ENCODE data around the gene HIF3A. TPM values are rescaled to one million over a fixed set of nuclear protein-coding genes. Genes with fewer than 3 reads are reported as not detected.
"Not testable (repeated sequence)": the region's sequence is repeated elsewhere in the genome, so short reads cannot be mapped to it uniquely, and the experiment has no call there.

The HIF3A gene
- total RNA-seq, 1 donor from 2014 or later: 55.0 TPM

DNA sequence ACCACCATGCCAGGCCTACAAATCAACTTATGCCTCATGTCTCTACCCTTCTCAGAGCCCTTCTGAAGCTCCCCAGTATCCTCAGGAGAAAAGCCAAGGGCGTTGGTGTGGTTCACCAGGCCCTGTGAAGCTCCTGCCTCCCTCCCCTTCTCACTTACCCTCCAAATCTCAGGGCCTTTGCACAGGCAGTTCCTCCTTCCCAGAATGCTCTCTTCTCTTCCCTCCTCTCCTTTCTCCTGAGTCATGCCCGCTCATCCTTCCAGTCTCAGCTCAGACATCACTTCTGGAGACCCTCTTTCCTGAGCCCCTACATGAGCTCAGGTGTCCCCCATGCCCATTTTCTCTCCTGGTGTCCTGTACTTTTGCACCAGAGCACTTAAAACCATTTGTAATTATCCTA, 20.5 kb downstream of the HIF3A start:
- ATAC-seq (no peak), DNase-seq (ENCODE audit: low spot score) (no peak)
- intact Hi-C loops (cut with DNase I): no loop called here

DNA sequence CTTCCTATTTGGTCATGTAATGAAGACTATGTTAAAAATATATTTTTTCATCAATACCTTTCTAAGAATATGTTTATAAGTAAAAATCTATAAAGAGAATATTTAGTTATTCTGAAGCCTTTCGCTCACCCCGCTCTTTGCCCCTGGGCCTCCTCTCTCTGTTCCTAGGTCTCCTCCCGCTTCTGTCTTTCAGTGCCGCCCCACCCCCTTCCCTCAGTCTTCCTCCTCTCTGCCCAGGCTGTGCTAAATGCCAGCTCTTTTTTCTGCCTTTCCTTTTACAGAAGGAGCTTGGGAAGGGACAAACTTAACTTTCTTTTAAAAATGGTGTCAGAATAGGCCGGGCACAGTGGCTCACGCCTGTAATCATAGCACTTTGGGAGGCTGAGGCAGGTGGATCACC, 22.8 kb downstream of the HIF3A start:
- ATAC-seq: no peak
- intact Hi-C loops (cut with DNase I): no loop called here
- DNase-seq (ENCODE audit: low spot score): no peak

DNA sequence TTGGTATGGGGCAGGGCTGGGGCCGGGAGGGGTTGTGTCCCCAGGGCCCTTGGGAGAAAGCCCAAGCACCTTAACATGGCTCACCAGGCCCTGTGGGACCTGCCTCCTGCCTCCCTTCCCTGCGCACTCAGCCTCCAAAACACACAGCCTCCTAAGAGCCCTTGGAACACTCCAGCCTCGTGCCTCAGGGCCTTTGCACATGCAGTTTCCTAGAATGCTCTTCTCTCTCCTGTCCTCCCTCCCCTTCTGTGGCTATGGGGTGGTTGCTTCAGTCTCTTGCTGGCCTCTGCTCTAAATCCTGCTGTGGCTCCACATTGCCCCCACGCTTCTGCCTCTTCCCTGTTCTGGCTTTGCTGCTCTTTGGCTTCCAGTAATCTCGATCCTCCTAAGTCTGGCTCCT, 23.7 kb downstream of the HIF3A start:
- DNase-seq (ENCODE audit: low spot score) (no peak), ATAC-seq (peak; percentile 19)
- intact Hi-C loops (cut with DNase I): no loop called here

DNA sequence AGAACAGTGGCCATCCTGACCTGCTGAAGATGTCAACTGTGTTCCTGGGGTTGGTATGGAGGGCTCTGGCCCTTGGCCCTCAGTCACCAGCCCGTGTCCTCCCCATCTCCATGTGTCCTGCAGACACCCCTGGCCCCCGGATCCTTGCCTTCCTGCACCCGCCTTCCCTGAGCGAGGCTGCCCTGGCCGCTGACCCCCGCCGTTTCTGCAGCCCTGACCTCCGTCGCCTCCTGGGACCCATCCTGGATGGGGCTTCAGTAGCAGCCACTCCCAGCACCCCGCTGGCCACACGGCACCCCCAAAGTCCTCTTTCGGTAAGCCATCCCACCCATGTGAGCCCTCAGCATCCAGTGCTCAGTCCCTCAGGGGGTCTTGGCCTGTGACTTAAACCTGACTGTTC, 24.8 kb downstream of the HIF3A start:
- no peak for ATAC-seq
- intact Hi-C loops (cut with DNase I): no loop called here

DNA sequence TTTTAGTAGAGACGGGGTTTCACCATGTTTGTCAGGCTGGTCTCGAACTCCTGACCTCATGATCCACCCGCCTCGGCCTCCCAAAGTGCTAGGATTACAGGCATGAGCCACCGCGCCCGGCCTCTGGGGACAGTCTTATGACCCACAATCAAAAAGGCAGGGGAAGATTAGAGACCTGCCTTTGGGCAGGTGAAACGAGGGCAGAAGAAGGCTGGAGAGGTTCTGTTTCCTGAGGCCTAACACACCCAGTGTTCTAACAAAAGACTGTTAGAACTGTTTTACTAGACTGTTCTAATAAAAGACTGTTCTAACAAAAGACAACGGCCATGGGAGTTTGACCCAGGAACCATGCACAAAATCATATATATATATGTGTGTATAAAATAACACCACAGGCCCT, 26.4 kb downstream of the HIF3A start:
- ATAC-seq; DNase-seq (ENCODE audit: low spot score); intact Hi-C loops (cut with DNase I): not testable (repeated sequence)

More for the DNA sequence above, 24.8 kb downstream of the HIF3A start:
- no peak for DNase-seq (ENCODE audit: low spot score)

DNA sequence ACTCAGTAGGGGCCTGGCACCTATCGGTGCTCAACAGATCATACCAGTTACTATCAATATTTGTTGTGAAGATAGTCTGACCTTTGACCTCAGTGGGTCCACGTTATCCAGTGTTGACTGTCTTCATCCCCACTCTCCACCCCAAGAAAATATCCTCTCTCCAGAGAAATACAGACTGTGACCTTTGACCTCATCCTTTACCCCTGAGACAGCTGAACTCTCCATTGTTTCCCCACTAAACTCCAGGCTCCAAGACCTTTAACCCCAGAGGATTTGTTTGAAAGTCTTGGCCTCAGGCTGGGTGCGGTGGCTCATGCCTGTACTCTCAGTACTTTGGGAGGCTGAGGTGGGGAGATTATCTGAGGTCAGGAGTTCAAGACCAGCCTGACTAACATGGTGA, 27.4 kb downstream of the HIF3A start:
- ATAC-seq (no peak), DNase-seq (ENCODE audit: low spot score) (no peak)
- intact Hi-C loops (cut with DNase I): no loop called here

DNA sequence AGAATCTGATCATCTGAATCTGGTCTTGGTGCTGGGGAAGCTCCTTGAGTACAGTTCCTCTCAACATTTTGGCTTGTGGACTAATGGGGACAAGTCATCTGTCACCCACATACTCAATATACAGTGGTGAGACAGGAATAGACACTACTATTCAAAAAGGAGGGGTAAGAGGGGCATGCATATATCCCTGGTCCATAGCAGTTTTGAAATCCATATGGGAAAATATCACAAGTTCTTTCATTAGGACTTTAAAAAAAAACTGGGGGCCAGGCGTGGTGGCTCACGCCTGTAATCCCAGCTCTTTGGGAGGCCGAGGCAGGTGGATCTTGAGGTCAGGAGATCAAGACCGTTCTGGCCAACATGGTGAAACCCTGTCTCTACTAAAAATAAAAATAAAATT, 29.8 kb downstream of the HIF3A start:
- DNase-seq (ENCODE audit: low spot score) (no peak), ATAC-seq (no peak)
- intact Hi-C loops (cut with DNase I): no loop called here

DNA sequence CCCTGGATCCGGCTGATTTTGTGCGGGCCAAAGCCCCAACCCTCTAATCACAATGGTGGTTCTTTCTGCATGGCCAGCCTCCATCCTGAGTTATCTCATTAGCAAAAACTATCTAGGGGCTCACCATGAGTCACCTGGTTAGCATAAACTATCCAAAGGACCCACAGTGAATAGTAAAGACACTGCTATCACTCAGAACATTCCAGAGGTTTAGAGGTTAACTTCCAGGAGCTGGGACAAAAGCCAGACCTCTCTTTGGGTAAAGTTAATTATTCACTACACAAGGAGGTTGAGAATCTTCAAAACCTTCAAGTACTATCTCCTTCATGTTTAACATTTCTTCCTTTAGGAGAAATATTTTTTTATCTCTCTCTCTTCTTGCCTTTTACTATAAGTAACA, 31.2 kb downstream of the HIF3A start:
- intact Hi-C loops (cut with DNase I): no loop called here
- ATAC-seq (no peak), DNase-seq (ENCODE audit: low spot score) (no peak)

DNA sequence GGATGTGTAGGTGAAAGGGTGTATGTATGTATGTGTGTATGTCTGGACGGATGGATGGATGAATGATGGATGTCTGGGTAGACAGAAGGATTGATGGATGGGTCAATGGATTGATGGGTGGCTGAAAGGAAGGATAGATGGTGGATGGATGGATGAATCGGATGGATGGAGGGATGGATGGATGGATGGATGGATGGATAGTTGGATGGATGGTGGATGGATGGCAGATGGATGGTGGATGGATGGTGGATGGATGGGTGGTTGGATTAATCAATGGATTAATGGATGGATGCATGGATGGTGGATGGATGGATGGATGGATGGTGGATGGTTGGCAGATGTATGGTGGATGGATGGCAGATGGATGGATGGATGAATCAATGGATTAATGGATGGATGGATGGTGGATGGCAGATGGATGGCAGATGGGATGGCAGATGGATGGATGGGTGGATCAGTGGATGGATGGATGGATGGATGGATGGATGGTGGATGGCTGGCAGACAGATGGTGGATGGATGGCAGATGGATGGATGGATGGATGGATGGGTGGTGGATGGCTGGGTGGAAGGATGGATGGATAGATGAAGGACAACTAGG, 33.6 kb downstream of the HIF3A start:
- ATAC-seq (no peak), DNase-seq (ENCODE audit: low spot score) (no peak)
- intact Hi-C loops (cut with DNase I): no loop called here

DNA sequence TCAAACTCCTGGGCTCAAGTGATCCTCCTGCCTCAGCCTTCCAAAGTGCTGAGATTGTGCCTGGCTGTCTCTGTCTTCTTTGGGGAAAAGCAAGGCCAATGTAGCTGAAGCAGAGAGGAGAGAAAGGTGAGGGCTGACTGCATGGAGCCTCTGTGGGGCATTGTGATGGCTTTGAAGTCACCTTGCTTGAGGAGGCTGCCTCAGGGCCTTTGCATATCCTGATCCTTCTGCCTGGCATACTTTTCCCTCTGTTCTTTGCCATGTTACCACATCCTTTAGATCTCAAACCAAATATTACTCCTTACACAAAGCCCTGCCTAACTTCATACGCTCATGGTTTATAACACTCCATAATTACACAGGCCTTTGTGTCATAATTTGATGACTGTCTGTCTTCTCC, 40.6 kb downstream of the HIF3A start:
- ATAC-seq (no peak), DNase-seq (ENCODE audit: low spot score) (no peak)
- intact Hi-C loops (cut with DNase I): no loop called here

DNA sequence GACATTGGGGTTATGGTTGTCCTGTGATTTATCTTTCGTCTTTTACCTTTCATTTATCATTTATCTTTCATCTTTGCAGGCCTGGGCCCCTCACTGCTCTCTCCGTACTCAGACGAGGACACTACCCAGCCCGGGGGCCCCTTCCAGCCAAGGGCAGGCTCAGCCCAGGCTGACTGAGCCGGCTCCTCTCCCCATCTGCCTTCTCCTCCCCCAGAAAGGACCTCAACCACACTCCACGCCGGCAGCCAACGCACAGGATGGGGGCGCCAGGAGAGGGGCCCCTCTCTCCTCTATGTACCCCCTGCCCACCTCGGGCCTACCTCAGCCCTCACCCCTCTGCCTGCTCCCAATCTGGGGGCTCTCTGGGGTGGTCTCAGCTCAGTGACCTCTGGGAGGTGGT, 42.6 kb downstream of the HIF3A start:
- ATAC-seq: no peak
- intact Hi-C loops (cut with DNase I): no loop called here
- no peak for DNase-seq (ENCODE audit: low spot score)

DNA sequence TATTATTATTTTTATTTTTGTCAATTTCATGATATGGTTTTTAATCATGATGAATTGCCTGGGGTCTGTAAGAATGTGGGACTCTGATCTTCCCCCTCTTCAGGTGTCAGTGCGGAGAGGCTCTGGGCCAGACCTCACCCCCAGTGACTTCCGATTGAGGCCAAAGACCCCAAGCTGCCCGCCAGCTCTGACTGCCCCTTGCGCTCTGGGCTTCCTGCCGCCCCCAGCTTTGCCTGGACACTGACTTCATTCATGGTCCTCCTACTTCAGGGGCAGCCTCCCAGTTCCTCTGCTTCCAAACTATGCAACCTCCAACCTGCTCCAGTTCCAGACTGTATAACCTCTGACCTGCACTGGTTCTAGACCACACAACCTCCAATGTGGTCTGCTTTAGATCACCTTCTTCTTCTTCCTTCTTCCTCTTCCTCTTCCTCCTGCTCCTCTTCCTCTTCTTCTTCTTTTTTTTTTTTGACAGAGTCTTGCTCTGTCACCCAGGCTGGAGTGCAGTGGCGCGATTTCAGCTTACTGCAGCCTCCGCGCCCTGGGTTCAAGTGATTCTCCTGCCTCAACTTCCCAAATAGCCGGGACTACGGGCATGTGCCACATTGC, 43.3 kb downstream of the HIF3A start:
- ATAC-seq (no peak), DNase-seq (ENCODE audit: low spot score) (no peak)
- intact Hi-C loops (cut with DNase I): loop anchor here (10.0 kb wide), 1 partner anchor 55 kb away; no protein-coding TSS in a partner anchor

DNA sequence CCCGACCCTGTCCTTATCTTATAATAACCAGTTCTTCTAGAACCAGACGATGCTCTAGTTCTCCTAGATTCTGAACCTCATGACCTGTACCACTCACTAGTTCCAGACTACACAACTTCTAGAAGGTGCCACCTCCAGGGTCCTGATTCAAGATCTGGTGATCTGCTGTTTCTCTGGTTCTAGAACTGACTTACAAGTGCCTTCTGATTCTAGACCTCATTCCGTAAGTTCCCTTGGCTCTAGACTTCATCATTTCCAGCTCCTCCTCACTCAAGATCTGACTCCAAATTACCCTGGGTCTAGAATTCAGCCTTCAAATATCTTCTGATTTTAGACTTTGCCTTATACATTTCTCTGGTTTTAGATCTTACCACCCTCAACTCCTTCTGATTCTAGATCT, 45.1 kb downstream of the HIF3A start:
- DNase-seq (ENCODE audit: low spot score) (no peak), ATAC-seq (no peak)
- intact Hi-C loops (cut with DNase I): loop anchor here (10.0 kb wide), 1 partner anchor 57 kb away; no protein-coding TSS in a partner anchor

DNA sequence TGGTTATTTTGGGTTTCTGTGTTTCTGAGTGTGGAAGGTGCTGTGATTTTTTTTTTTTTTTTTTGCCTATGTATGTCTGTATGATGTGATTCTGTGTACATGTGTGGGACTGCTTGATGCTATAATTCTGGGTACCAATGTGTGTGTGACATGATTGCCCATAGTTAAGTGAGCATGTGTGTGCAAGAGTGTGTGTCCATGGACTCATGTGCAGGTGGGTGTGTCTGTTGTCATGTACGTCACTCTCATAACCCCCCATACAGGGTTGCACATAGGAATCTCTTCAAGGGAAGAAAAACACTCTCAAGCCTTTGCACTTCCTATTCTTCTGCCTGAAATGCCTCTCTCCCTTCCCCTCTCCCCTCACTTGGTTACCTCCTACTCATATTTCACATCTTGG, 47.5 kb downstream of the HIF3A start:
- no peak for ATAC-seq
- no peak for DNase-seq (ENCODE audit: low spot score)
- intact Hi-C loops (cut with DNase I): loop anchor here (10.0 kb wide), 1 partner anchor 60 kb away; no protein-coding TSS in a partner anchor

DNA sequence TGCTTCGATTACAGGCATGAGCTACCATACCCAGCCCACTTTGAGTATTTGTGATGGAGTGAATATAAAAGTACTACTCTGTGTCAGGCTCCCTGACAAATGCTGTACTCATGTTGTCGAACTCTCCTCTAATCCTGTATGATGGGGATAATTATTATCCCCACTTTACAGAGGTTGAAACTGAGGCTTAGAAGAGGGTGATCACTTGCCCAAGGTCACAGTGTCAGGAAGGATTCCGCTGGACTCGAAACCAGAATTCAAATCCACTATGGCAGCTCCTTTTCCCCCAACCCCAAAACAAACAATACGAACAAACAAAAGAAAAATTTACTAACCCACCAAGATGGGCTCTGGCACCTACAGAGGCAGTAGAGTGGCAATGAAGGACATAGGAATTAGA, 48.3 kb downstream of the HIF3A start:
- DNase-seq (ENCODE audit: low spot score) (no peak), ATAC-seq (no peak)
- intact Hi-C loops (cut with DNase I): loop anchor here (10.0 kb wide), 1 partner anchor 60 kb away; no protein-coding TSS in a partner anchor

DNA sequence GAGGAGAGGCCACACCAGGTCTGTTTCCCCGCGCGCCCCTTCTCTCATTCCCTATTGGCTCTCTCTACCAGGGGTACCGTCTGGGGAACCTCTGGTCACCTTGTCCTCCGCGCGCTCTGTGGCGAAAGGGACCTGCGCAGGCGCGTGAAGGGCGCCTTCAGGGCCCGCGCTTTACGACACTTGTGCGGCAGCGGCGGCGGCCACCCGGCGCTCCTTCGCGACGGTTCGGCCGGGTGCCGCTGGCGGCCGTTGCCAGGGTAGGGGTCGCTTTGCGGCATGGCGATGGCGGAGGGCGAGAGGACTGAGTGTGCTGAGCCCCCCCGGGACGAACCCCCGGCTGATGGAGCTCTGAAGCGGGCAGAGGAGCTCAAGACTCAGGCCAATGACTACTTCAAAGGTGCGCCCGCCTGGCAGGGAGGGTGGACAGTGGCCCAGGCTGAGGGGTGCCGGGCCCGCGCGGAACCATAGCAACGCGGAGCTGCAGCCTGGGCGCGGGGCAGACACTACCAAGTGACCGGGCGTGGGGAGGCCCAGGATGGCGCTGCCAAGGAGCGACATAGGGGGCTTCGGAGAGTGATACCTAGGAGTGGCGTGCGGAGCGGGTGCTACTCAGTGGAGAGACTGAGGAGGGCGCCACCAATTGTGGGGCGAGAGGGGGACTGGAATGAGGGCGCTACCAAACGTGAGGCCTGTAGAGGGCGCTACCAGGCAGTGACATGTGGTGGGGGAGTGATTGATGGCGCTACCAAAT, 50.2 kb downstream of the HIF3A start, which contains the start of gene PPP5C:
Gene PPP5C, plus strand, starts transcription at position 267 of the 751 bp plus-strand sequence. Its CDS starts 10 bp downstream, at position 277.
- DNase-seq (ENCODE audit: low spot score) (peak; percentile 92), ATAC-seq (peak; percentile 89)
- intact Hi-C loops (cut with DNase I): loop anchor here (10.0 kb wide), 1 partner anchor 62 kb away; no protein-coding TSS in a partner anchor

DNA sequence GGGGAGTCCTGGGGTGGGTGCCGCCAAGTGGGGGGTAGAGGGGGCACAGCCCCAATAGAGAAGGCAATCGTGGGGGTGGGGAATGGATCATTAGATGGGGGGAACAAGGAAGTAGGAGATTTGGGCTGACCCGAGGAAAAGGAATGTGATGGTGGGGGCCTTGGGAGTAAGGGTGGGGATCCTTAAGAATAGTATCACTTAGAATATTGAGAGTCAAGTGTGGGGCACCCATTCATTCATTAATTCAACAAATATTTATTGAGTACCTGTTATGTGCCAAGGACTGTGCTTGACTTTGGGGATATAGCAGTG, 50.7 kb downstream of the HIF3A start:
- intact Hi-C loops (cut with DNase I): loop anchor here (10.0 kb wide), 1 partner anchor 63 kb away; no protein-coding TSS in a partner anchor
- DNase-seq (ENCODE audit: low spot score) (no peak), ATAC-seq (no peak)

DNA sequence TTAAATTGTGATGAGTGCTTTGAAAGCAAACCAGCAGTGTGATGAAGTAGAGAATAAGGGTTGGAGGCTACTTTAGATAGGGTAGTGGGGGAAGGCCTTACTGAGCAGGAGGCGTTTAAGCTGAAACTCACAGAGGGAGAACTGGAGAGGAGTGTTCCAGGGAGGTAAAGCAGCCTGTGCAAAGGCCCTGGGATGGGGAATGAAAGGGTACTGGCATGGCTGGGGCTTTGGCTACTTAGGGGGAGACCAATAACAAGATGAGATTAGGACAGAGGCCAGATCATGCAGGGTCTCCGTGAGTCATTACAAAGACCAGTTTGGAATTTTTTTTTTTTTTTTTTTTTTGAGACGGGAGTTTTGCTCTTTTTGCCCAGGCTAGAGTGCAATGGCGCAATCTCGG, 51.1 kb downstream of the HIF3A start:
- DNase-seq (ENCODE audit: low spot score) (no peak), ATAC-seq (no peak)
- intact Hi-C loops (cut with DNase I): loop anchor here (10.0 kb wide), 1 partner anchor 63 kb away; no protein-coding TSS in a partner anchor

DNA sequence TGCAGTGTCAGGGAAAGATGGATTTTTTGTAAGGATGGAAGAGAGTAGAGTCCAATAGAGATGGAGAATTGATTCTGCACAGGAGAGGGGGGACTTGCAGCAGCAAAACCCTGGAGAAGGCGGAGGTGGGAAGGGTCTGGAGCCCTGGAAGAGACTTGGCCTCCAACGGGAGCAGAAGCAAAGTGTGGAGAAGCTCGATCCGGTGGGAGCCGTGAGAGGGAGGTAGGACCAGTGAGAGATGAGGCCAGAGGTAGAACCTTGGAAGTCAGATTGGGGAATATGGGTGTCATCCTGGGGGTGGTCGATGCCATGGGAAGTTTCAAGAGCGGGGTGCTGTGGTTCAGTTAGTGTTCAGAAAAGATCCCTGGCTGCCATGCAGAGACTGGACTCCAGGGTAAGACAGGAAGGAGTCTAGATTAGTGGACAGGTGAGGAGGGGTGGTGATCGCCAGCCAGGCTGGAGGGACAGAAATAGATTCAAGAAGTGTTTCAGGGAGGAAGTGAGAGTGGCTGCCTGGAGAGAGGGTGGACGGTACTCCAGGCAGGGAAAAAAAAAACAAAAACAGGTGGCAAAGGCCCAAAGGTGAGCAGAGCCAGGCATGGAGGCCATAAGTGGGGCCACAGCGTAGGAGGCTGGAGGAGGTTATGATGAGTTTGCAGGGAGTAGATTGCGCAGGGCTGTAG, 52.6 kb downstream of the HIF3A start:
- no peak for ATAC-seq
- DNase-seq (ENCODE audit: low spot score): no peak
- intact Hi-C loops (cut with DNase I): loop anchor here (10.0 kb wide), 1 partner anchor 65 kb away; no protein-coding TSS in a partner anchor
